GM18507 (cell line): Measurements from ENCODE around the gene ABCA12.

Experiments used
- DNase-seq: peaks from one replicate; pipeline ENCODE4 v3.0.0; 2011; ENCODE audit warnings: low read depth; ENCODE audit not compliant: insufficient read length; ENCODE audit errors: extremely low spot score
- FAIRE-seq: peaks from 2 replicates; lab custom pipeline; 2011; peaks lifted over from hg19 to GRCh38; lab: Jason Lieb, UNC

The ABCA12 gene

GRCh38 chr2:215059724-215060123, 78.7 kb downstream of the ABCA12 start:
- FAIRE-seq, result no peak
- DNase-seq, result no peak

GRCh38 chr2:215055891-215056290, 82.5 kb downstream of the ABCA12 start:
- FAIRE-seq, result no peak
- DNase-seq, result no peak

GRCh38 chr2:215052810-215053209, 85.6 kb downstream of the ABCA12 start:
- DNase-seq (no peak), FAIRE-seq (no peak)

GRCh38 chr2:215052404-215052803, 86.0 kb downstream of the ABCA12 start:
- DNase-seq (no peak), FAIRE-seq (no peak)

- FAIRE-seq (no peak), DNase-seq (no peak)
Observed at GRCh38 chr2:215049341-215049740, 89.1 kb downstream of the ABCA12 start.

GRCh38 chr2:215038421-215038820, 100.0 kb downstream of the ABCA12 start:
- FAIRE-seq, result no peak
- no peak for DNase-seq

GRCh38 chr2:215036314-215036713, 102.1 kb downstream of the ABCA12 start:
- no peak for DNase-seq
- no peak for FAIRE-seq

GRCh38 chr2:215034154-215034553, 104.3 kb downstream of the ABCA12 start:
- DNase-seq (no peak), FAIRE-seq (no peak)

- DNase-seq (no peak), FAIRE-seq (no peak)
Observed at GRCh38 chr2:215032153-215032552, 106.3 kb downstream of the ABCA12 start.

- DNase-seq (no peak), FAIRE-seq (no peak)
Observed at GRCh38 chr2:215031321-215031720, 107.1 kb downstream of the ABCA12 start.

GRCh38 chr2:215029936-215030335, 108.5 kb downstream of the ABCA12 start:
- FAIRE-seq (no peak), DNase-seq (no peak)

GRCh38 chr2:215028231-215028630, 110.2 kb downstream of the ABCA12 start:
- FAIRE-seq, result no peak
- no peak for DNase-seq

- FAIRE-seq, result no peak
Observed at GRCh38 chr2:215027779-215028178, 110.6 kb downstream of the ABCA12 start.

GRCh38 chr2:215022910-215023309, 115.5 kb downstream of the ABCA12 start:
- DNase-seq, result no peak

More at GRCh38 chr2:215027779-215028178, 110.6 kb downstream of the ABCA12 start:
- no peak for DNase-seq

GRCh38 chr2:215022418-215022817, 116.0 kb downstream of the ABCA12 start:
- DNase-seq (no peak), FAIRE-seq (no peak)

More at GRCh38 chr2:215022910-215023309, 115.5 kb downstream of the ABCA12 start:
- FAIRE-seq, result no peak

- DNase-seq (no peak), FAIRE-seq (peak; percentile 46)
Observed at GRCh38 chr2:215020283-215020682, 118.1 kb downstream of the ABCA12 start.

- DNase-seq (no peak), FAIRE-seq (peak; percentile 89)
Observed at GRCh38 chr2:215019521-215020145, 118.8 kb downstream of the ABCA12 start.

- DNase-seq, result no peak
- FAIRE-seq, result no peak
Observed at GRCh38 chr2:215019085-215019484, 119.3 kb downstream of the ABCA12 start.

GRCh38 chr2:215015421-215015820, 123.0 kb downstream of the ABCA12 start:
- FAIRE-seq, result no peak
- no peak for DNase-seq

- FAIRE-seq, result no peak
- no peak for DNase-seq
Observed at GRCh38 chr2:215010390-215010789, 128.0 kb downstream of the ABCA12 start.

GRCh38 chr2:215003001-215003400, 135.4 kb downstream of the ABCA12 start:
- no peak for FAIRE-seq

GRCh38 chr2:215002500-215002899, 135.9 kb downstream of the ABCA12 start:
- DNase-seq (no peak), FAIRE-seq (peak; percentile 66)

More at GRCh38 chr2:215003001-215003400, 135.4 kb downstream of the ABCA12 start:
- no peak for DNase-seq
